PC-9 (cell line): ENCODE results near the gene MBD3.

Source experiments
- CTCF ChIP-seq: fragments of 200-600 bp; sonication (generic); conservative IDR thresholded peaks from 2 replicates; pipeline ENCODE4 v1.6.1; 2017; ENCODE audit warnings: mixed run types, antibody characterized with exemption, mild to moderate bottlenecking, moderate library complexity
- EZH2 ChIP-seq: fragments of 200-600 bp; sonication (generic); IDR thresholded peaks from 2 replicates; pipeline ENCODE4 v1.8.0; 2017; ENCODE audit warnings: antibody characterized with exemption, low read depth

GRCh38 chr19:1622541-1622940 is 29.9 kb upstream of the MBD3 start:
- no peak for TF ChIP-seq CTCF
- TF ChIP-seq EZH2 = no peak
